ENCODE results near the gene MYLK. TPM values are rescaled to one million over a fixed set of nuclear protein-coding genes. Genes with fewer than 3 reads are reported as not detected.
A peak's percentile ranks its signal among the peaks of the same experiment; 100 is the strongest.

The MYLK gene
- total and polyA plus RNA-seq, 2 of the 4 experiments (the other 2 are of a cell fraction): 299 to 484 TPM

GRCh38 chr3:123813876-123814275, 70.3 kb downstream of the MYLK start:
- dilution Hi-C loops (cut with HindIII; ENCODE audit: low sequenced_read_pairs, unreplicated experiment): no loop called here
- Histone ChIP-seq H3K27ac (ENCODE audit: insufficient read depth, low read length) (no peak overlapping the region), H3K18ac (ENCODE audit: low read depth, low read length) (peak overlapping the region; percentile 62; the same call in 1 of the 2 replicates), H3K23ac (ENCODE audit: low read depth, low read length) (peak overlapping the region; percentile 77), H2AFZ (replicated peaks; ENCODE audit: low read length, poor library complexity) (no peak overlapping the region), H3K36me3 (ENCODE audit: control insufficient read depth, insufficient read depth, low read length) (peaks cover 60% of the 10 kb centered on the region), H3K4me2 (ENCODE audit: low read depth, low read length) (no peak overlapping the region), H2BK5ac (ENCODE audit: low read depth, low read length, poor library complexity, severe bottlenecking) (peak overlapping the region; percentile 33), H3K56ac (ENCODE audit: extremely low read depth, insufficient read depth, low read length) (peak overlapping the region; percentile 19; the same call in 1 of the 2 replicates), H2AK9ac (replicated peaks; ENCODE audit: low read depth, low read length, poor library complexity) (peak overlapping the region; percentile 2), H3K14ac (replicated peaks; ENCODE audit: low read depth, low read length) (peak overlapping the region; percentile 75), H2AK5ac (ENCODE audit: low read depth, low read length) (peak overlapping the region; percentile 76; the same call in 1 of the 2 replicates), H3K9ac (ENCODE audit: low read depth, low read length) (no peak overlapping the region), H2BK120ac (ENCODE audit: low read depth, low read length) (peak overlapping the region; percentile 84), H3K79me1 (ENCODE audit: low read depth in 1 of 2, low read length in 2 of 2) (peaks cover 57 to 81% of the 10 kb centered on the region in 2 experiments), H3K4me3 (ENCODE audit: insufficient read depth, low read depth, low read length) (no peak overlapping the region), H4K5ac (ENCODE audit: low read depth, low read length) (peak overlapping the region; percentile 55; the same call in 1 of the 2 replicates), H3K4me1 (ENCODE audit: control insufficient read depth, insufficient read depth, low read length) (peaks cover 39% of the 10 kb centered on the region), H4K91ac (ENCODE audit: insufficient read depth, low read depth, low read length) (peak overlapping the region; percentile 64), H2BK15ac (ENCODE audit: low read depth, low read length) (peak overlapping the region; percentile 92; the same call in 2 of the 3 replicates), H3K9me3 (ENCODE audit: control insufficient read depth, insufficient read depth, low read length) (no peaks in the 10 kb centered on the region), H2BK20ac (ENCODE audit: low read depth, low read length) (peak overlapping the region; percentile 64), H4K8ac (ENCODE audit: low read depth in 2 of 2, low read length in 2 of 2) (peak overlapping the region; percentile 13 to 60; a peak in 2 of 4 replicates), H3K9me1 (ENCODE audit: insufficient read depth, low read length) (peaks cover 50% of the 10 kb centered on the region), H4K20me1 (ENCODE audit: insufficient read depth, low read length) (no peaks in the 10 kb centered on the region), H3K4ac (ENCODE audit: low read depth, low read length) (peak overlapping the region; percentile 64), H3K27me3 (ENCODE audit: control insufficient read depth, insufficient read depth, low read length) (no peaks in the 10 kb centered on the region)
- no TSS peak for BruUV-seq (replicated peaks)
- in situ Hi-C loops (cut with MboI; ENCODE audit: low sequenced_read_pairs): no loop called here
- DNase-seq (no peak), ATAC-seq (ENCODE audit: low read depth) (no peak)
- POLR2A ChIA-PET (ENCODE audit: unreplicated experiment): interaction anchor here (0.5 kb wide), 1 partner anchor 50 kb away, joined by 3 read pairs; no protein-coding TSS in a partner anchor
- 58% methylated on average over 3 of the region's 4 CpGs; no CpG with 5 or more reads in 1 of the 2 experiments for WGBS, 2 experiments (ENCODE audit: extremely low coverage in 2 of 2, insufficient read length in 1 of 2)
- TF ChIP-seq FOS (IDR thresholded peaks at IDR 0.05; ENCODE audit: low read depth, low read length) (peak; percentile 28; the same call in 1 of the 2 replicates), RCOR1 (IDR thresholded peaks at IDR 0.05; ENCODE audit: insufficient replicate concordance, low read length) (no peak), NFE2L2 (IDR thresholded peaks at IDR 0.05; ENCODE audit: low read depth, low read length) (no peak), BHLHE40 (IDR thresholded peaks at IDR 0.05; ENCODE audit: low read depth, low read length) (0 out of 2 replicates have a peak, but pooled peaks have one; percentile 5), CTCF (conservative IDR thresholded peaks at IDR 0.05; ENCODE audit: low read depth, low read length) (no peak)
- CTCF ChIA-PET: interaction anchor here (0.5 kb wide), 1 partner anchor 90 kb away, joined by 3 read pairs; no protein-coding TSS in a partner anchor
- intact Hi-C loops (cut with micrococcal nuclease): no loop called here

Data from IMR-90 (cell line).